ENCODE measurements around the gene KXD1. TPM values are rescaled to one million over a fixed set of nuclear protein-coding genes. Genes with fewer than 3 reads are reported as not detected.

The KXD1 gene
- total and polyA plus RNA-seq, 10 of the 15 experiments (the other 5 are each of a cell fraction or from before 2014, with no cell fraction given): 27.5 to 209 (median 129) TPM

- DNase-seq (ENCODE audit: low read depth, low spot score) (no peak), ATAC-seq (no peak), FAIRE-seq (no peak)
- over 99% methylated on average over 14 of the region's 14 CpGs for WGBS (ENCODE audit: insufficient coverage, insufficient replicate concordance, low lambda C conversion rate, missing lambda C conversion rate)
- Histone ChIP-seq H2AFZ (ENCODE audit: control insufficient read depth, low read depth, low read length) (no peak overlapping the region), H3K27me3 (replicated peaks in 1 of 2; ENCODE audit: control insufficient read depth in 2 of 2, insufficient read depth in 2 of 2, low read length in 1 of 2) (no peaks in the 10 kb centered on the region), H3K4me1 (ENCODE audit: control insufficient read depth, insufficient read depth, low read length) (no peaks in the 10 kb centered on the region), H3K9me3 (replicated peaks; ENCODE audit: control insufficient read depth, insufficient read depth, low read length) (no peaks in the 10 kb centered on the region), H3K79me2 (ENCODE audit: control insufficient read depth, insufficient read depth, low read length) (peaks cover 32% of the 10 kb centered on the region), H3K27ac (ENCODE audit: control insufficient read depth, insufficient read depth) (no peak overlapping the region), H3K4me2 (ENCODE audit: control insufficient read depth, insufficient read depth) (no peak overlapping the region), H3K36me3 (ENCODE audit: control insufficient read depth in 2 of 2, insufficient read depth in 2 of 2, low read length in 1 of 2) (peaks cover 15 to 16% of the 10 kb centered on the region in 2 experiments; a peak in 3 of 4 replicates), H3K4me3 (no peak overlapping the region), H4K20me1 (ENCODE audit: control insufficient read depth, insufficient read depth) (no peaks in the 10 kb centered on the region), H3K9ac (ENCODE audit: control insufficient read depth, insufficient read depth, low read length) (no peak overlapping the region)
- ChIA-PET CTCF (no interaction called here), RAD21 (ENCODE audit: unreplicated experiment) (no interaction called here), SMC1A (ENCODE audit: uncharacterized antibody, unreplicated experiment) (no interaction called here), POLR2A (no interaction called here)
- in situ Hi-C loops (cut with MboI) (no loop called here), intact Hi-C loops (cut with micrococcal nuclease; ENCODE audit: unreplicated experiment) (no loop called here)
- BruUV-seq (replicated peaks): no TSS peak
- TF ChIP-seq DPF2 (IDR thresholded peaks at IDR 0.05) (no peak), ATF3 (IDR thresholded peaks at IDR 0.05; ENCODE audit: borderline replicate concordance, extremely low read depth, low read depth, low read length) (no peak), ESRRA (IDR thresholded peaks at IDR 0.05; ENCODE audit: low read length) (no peak), ZNF592 (IDR thresholded peaks at IDR 0.05) (no peak), IKZF2 (IDR thresholded peaks at IDR 0.05) (no peak), RELB (IDR thresholded peaks at IDR 0.05; ENCODE audit: low read depth) (no peak), YBX1 (IDR thresholded peaks at IDR 0.05) (no peak), BCLAF1 (IDR thresholded peaks at IDR 0.05) (no peak), PAX5 (IDR thresholded peaks at IDR 0.05; ENCODE audit: borderline replicate concordance, low read depth, low read length) (no peak), RB1 (IDR thresholded peaks at IDR 0.05; ENCODE audit: borderline replicate concordance) (no peak), BCL11A (IDR thresholded peaks at IDR 0.05; ENCODE audit: low read depth, low read length) (no peak), REST (IDR thresholded peaks at IDR 0.05; ENCODE audit: low read depth, low read length) (no peak)
Observed at GRCh38 chr19:18562086-18562485, 4.4 kb downstream of the KXD1 start.
